GM18499 (cell line): ENCODE measurements around the gene CNTROB.

Experiments
- ATAC-seq: cut with Tn5 transposase; IDR thresholded peaks from one replicate; pipeline ENCODE4 v1.9.1; 2021; ENCODE audit warnings: moderate number of reproducible peaks; ENCODE audit not compliant: insufficient read depth, unreplicated experiment

The CNTROB gene

GRCh38 chr17:7931709-7932482 is at the start of gene CNTROB, which contains the start of gene TRAPPC1:
Gene CNTROB, plus strand, starts transcription at chr17:7932206. Its CDS starts 874 bp downstream, at chr17:7933080.
Gene TRAPPC1, minus strand, starts transcription at chr17:7931946. Its CDS starts 117 bp downstream, at chr17:7931829.
- ATAC-seq: peak; percentile 90

GRCh38 chr17:7882629-7883028 is 49.4 kb upstream of the CNTROB start:
- no peak for ATAC-seq

- ATAC-seq: no peak
Measured at GRCh38 chr17:7883781-7884386, 48.1 kb upstream of the CNTROB start.

GRCh38 chr17:7884581-7885366 is 47.2 kb upstream of the CNTROB start:
- no peak for ATAC-seq

GRCh38 chr17:7885367-7886226 is 46.4 kb upstream of the CNTROB start:
- ATAC-seq: no peak

GRCh38 chr17:7886227-7887037 is 45.6 kb upstream of the CNTROB start:
- no peak for ATAC-seq

GRCh38 chr17:7887038-7887481 is 44.9 kb upstream of the CNTROB start:
- no peak for ATAC-seq

- no peak for ATAC-seq
Measured at GRCh38 chr17:7887482-7888183, 44.4 kb upstream of the CNTROB start.

- ATAC-seq: no peak
Measured at GRCh38 chr17:7888184-7888920, 43.7 kb upstream of the CNTROB start, which contains the start of gene CHD3. Gene CHD3, plus strand, starts transcription at chr17:7888789. Its CDS starts 212 bp downstream, at chr17:7889001.

GRCh38 chr17:7889166-7889955 is 42.6 kb upstream of the CNTROB start:
- no peak for ATAC-seq

GRCh38 chr17:7893187-7893880 is 38.7 kb upstream of the CNTROB start:
- ATAC-seq: no peak

GRCh38 chr17:7894226-7894625 is 37.8 kb upstream of the CNTROB start:
- ATAC-seq: no peak

- no peak for ATAC-seq
Measured at GRCh38 chr17:7894866-7895265, 37.1 kb upstream of the CNTROB start.

- no peak for ATAC-seq
Measured at GRCh38 chr17:7897090-7897489, 34.9 kb upstream of the CNTROB start.

GRCh38 chr17:7897773-7898172 is 34.2 kb upstream of the CNTROB start:
- ATAC-seq: no peak
